Keratinocyte (primary cell): ENCODE measurements around the gene RPS6KA5. TPM values are rescaled to one million over a fixed set of nuclear protein-coding genes. Genes with fewer than 3 reads are reported as not detected.

ENCODE experiments used
- DNase-seq: peaks from one replicate; pipeline ENCODE4 v3.0.0-alpha.2; 2011; ENCODE audit warnings: low read depth, missing footprints, low spot score
- FAIRE-seq: peaks from 2 replicates; lab custom pipeline; 2011; peaks lifted over from hg19 to GRCh38; lab: Jason Lieb, UNC
- H2AFZ ChIP-seq: 2 replicates; pipeline ENCODE4 v1.6.0; 2012; ENCODE audit warnings: low read length, control low read depth, inconsistent platforms; ENCODE audit not compliant: control insufficient read depth
- H3K27ac ChIP-seq: 2 replicates; pipeline ENCODE4 v1.5.1; 2011; ENCODE audit warnings: low read length; ENCODE audit not compliant: control insufficient read depth, insufficient read depth
- H3K27me3 ChIP-seq: 3 replicates; pipeline ENCODE4 v1.6.0; 2011; ENCODE audit warnings: low read length; ENCODE audit not compliant: control insufficient read depth, insufficient read depth; ENCODE audit errors: extremely low read depth
- H3K36me3 ChIP-seq, 2 experiments: 2 replicates in 1 of 2; 3 replicates in 1 of 2; pipeline ENCODE4 v1.5.1; 2011; ENCODE audit warnings: low read length in 2 of 2, mild to moderate bottlenecking in 1 of 2; ENCODE audit not compliant: control insufficient read depth in 2 of 2, insufficient read depth in 2 of 2; ENCODE audit errors: extremely low read depth in 1 of 2
- H3K4me1 ChIP-seq: 3 replicates; pipeline ENCODE4 v1.5.1; 2011; ENCODE audit warnings: low read length; ENCODE audit not compliant: control insufficient read depth, insufficient read depth; ENCODE audit errors: extremely low read depth
- H3K4me2 ChIP-seq: 3 replicates; pipeline ENCODE4 v1.6.0; 2011; ENCODE audit warnings: low read depth, low read length; ENCODE audit not compliant: control insufficient read depth, insufficient read depth; ENCODE audit errors: extremely low read depth
- H3K4me3 ChIP-seq, 3 experiments: fragments of 200-600 bp in 1 of 3; sonication (generic) in 1 of 3; 2 replicates in 2 of 3; 3 replicates in 1 of 3; pipeline ENCODE4 v1.5.1; 2011 to 2016; ENCODE audit warnings: low read length in 3 of 3, mild to moderate bottlenecking in 3 of 3, control low read depth in 2 of 3, inconsistent platforms in 1 of 3, low read depth in 1 of 3, mixed read lengths in 1 of 3, mixed run types in 1 of 3, moderate library complexity in 1 of 3; ENCODE audit not compliant: control insufficient read depth in 2 of 3, insufficient read depth in 2 of 3; ENCODE audit errors: extremely low read depth in 1 of 3
- H3K79me2 ChIP-seq: 2 replicates; pipeline ENCODE4 v1.6.0; 2012; ENCODE audit warnings: low read length; ENCODE audit not compliant: control insufficient read depth, insufficient read depth
- H3K9ac ChIP-seq: 3 replicates; pipeline ENCODE4 v1.6.0; 2011; ENCODE audit warnings: low read length; ENCODE audit not compliant: control insufficient read depth, insufficient read depth; ENCODE audit errors: extremely low read depth
- H3K9me1 ChIP-seq: 3 replicates; pipeline ENCODE4 v1.6.0; 2011; ENCODE audit warnings: low read length; ENCODE audit not compliant: control insufficient read depth, insufficient read depth; ENCODE audit errors: extremely low read depth
- H3K9me3 ChIP-seq: 2 replicates; pipeline ENCODE4 v1.5.1; 2012; ENCODE audit warnings: low read depth, low read length; ENCODE audit not compliant: control insufficient read depth
- H4K20me1 ChIP-seq: 3 replicates; pipeline ENCODE4 v1.6.0; 2011; ENCODE audit warnings: low read length; ENCODE audit not compliant: control insufficient read depth, insufficient read depth; ENCODE audit errors: extremely low read depth
- EZH2 ChIP-seq: IDR thresholded peaks from one replicate; pipeline ENCODE4 v1.6.1; 2012; ENCODE audit warnings: inconsistent platforms, mild to moderate bottlenecking, low read length, moderate library complexity
- dilution Hi-C: fragments of 300-500 bp; cut with MboI; formaldehyde crosslinking; loops from one replicate; pipeline ENCODE4 v1.7.0; 2020; ENCODE audit warnings: low sequenced_read_pairs; ENCODE audit not compliant: extremely low pct_ligation_motif_present
- polyA plus RNA-seq, 5 experiments: library from polyadenylated mRNA; depleted of rRNA in 3 of 5; stranded (reverse) in 3 of 5; stranded (forward) in 1 of 5; unstranded in 1 of 5; fragments of >200 nt; gene quantifications; 1 replicate in 1 of 5; 2 replicates in 3 of 5; 3 replicates in 1 of 5; pipeline versions ENCODE4 v1.2.1 to v1.2.3, GENCODE V29; 2011 to 2012; ENCODE audit warnings: missing spikeins in 2 of 5, low read depth in 1 of 5, low replicate concordance in 1 of 5
- small RNA-seq, 3 experiments: library from RNA; depleted of rRNA; stranded (forward); fragments of <200 nt; gene quantifications; one replicate each; pipeline ENCODE3, GENCODE V24; 2012; ENCODE audit warnings: low read depth in 3 of 3, low replicate concordance in 1 of 3; ENCODE audit not compliant: insufficient read length in 3 of 3
- TF ChIP-seq, protein P1 (sequence below), 3 experiments: IDR thresholded peaks in 1 of 3; conservative IDR thresholded peaks in 1 of 3; optimal IDR thresholded peaks in 1 of 3; 2 replicates in 2 of 3; 3 replicates in 1 of 3; pipeline versions ENCODE3 to v1.5.1; 2011; ENCODE audit warnings: low read length in 3 of 3, mild to moderate bottlenecking in 3 of 3, moderate library complexity in 2 of 3, control low read depth in 1 of 3, inconsistent platforms in 1 of 3; ENCODE audit not compliant: insufficient read depth in 2 of 3; ENCODE audit errors: extremely low read depth in 1 of 3

The RPS6KA5 gene
- polyA plus RNA-seq, 1 donor (not counting 4 experiments of a cell fraction or from before 2014, with no cell fraction given) = 2.9 TPM

DNA sequence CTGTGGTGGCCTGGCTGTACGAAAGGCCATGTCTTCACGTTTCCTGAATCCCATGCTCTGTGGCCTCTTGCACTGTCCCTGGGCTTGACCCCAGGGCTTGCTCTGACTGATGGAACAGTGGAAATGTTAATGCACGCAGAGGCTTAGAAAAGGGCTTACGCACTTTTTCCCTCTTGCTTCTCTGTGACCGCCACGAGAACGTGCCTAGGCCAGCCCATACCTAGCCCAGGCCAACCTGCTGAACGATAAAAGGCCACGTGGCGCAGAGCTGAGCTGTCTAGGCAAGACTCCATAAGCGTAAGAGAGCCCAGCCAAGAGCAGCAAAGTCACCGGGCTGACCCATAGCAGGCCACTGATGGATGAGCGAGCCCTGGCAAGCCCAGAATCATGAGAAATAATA lies 262.5 kb downstream of the RPS6KA5 start:
- no peaks in the 10 kb centered on the region for H4K20me1 ChIP-seq
- no peaks in the 10 kb centered on the region for H3K36me3 ChIP-seq
- no peak for TF ChIP-seq EZH2
- TF ChIP-seq, protein P1, sequence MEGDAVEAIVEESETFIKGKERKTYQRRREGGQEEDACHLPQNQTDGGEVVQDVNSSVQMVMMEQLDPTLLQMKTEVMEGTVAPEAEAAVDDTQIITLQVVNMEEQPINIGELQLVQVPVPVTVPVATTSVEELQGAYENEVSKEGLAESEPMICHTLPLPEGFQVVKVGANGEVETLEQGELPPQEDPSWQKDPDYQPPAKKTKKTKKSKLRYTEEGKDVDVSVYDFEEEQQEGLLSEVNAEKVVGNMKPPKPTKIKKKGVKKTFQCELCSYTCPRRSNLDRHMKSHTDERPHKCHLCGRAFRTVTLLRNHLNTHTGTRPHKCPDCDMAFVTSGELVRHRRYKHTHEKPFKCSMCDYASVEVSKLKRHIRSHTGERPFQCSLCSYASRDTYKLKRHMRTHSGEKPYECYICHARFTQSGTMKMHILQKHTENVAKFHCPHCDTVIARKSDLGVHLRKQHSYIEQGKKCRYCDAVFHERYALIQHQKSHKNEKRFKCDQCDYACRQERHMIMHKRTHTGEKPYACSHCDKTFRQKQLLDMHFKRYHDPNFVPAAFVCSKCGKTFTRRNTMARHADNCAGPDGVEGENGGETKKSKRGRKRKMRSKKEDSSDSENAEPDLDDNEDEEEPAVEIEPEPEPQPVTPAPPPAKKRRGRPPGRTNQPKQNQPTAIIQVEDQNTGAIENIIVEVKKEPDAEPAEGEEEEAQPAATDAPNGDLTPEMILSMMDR (optimal IDR thresholded peaks at IDR 0.05 in 1 of 3, IDR thresholded peaks at IDR 0.05 in 1 of 3, conservative IDR thresholded peaks at IDR 0.05 in 1 of 3; ENCODE audit: extremely low read depth in 1 of 3, insufficient read depth in 2 of 3, low read length in 3 of 3) = no peak
- H3K4me3 ChIP-seq = no peak overlapping the region
- DNase-seq (peak; percentile 74), FAIRE-seq (peak; percentile 99)
- H3K9me1 ChIP-seq = peaks cover 3% of the 10 kb centered on the region
- peaks cover 2% of the 10 kb centered on the region for H3K9me3 ChIP-seq
- no peaks in the 10 kb centered on the region for H3K27me3 ChIP-seq
- H3K79me2 ChIP-seq = peaks cover 18% of the 10 kb centered on the region
- peaks cover 31% of the 10 kb centered on the region for H3K4me1 ChIP-seq
- no peak overlapping the region for H3K4me2 ChIP-seq
- H3K9ac ChIP-seq = no peak overlapping the region
- dilution Hi-C loops = no loop called here
- H3K27ac ChIP-seq = peak overlapping the region; percentile 16
- H2AFZ ChIP-seq = no peak overlapping the region

Small RNAs within 50 kb of the gene (small RNA-seq; reads per million reads assigned to genes)
- 0 to 1.0 (median 0) reads per million in 3 experiments for gene RNU7-30P

Other genes starting within 250 kb of the RPS6KA5 start
- 15.1 to 42.2 TPM (median 21.4 TPM) in 3 replicates for gene TTC7B, start 244.2 kb downstream of the RPS6KA5 start, polyA plus RNA-seq
- gene DGLUCY, start 53.4 kb upstream of the RPS6KA5 start, polyA plus RNA-seq = 13.7 to 33.1 TPM (median 19.4 TPM) in 3 replicates
- 1.2 to 5.7 TPM (median 2.3 TPM) in 3 replicates for gene GPR68, start 184.1 kb upstream of the RPS6KA5 start, polyA plus RNA-seq